NCI-H187 treated with DMSO at 0.1 percent for 48 hours (cell line): ENCODE measurements around the gene DUSP7.
"Not testable (repeated sequence)": the region's sequence is repeated elsewhere in the genome, so short reads cannot be mapped to it uniquely, and the experiment has no call there.

Source experiments
- DNase-seq: peaks from one replicate; lab custom pipeline; 2025; lab: John Stamatoyannopoulos, UW

DUSP7 gene

DNA sequence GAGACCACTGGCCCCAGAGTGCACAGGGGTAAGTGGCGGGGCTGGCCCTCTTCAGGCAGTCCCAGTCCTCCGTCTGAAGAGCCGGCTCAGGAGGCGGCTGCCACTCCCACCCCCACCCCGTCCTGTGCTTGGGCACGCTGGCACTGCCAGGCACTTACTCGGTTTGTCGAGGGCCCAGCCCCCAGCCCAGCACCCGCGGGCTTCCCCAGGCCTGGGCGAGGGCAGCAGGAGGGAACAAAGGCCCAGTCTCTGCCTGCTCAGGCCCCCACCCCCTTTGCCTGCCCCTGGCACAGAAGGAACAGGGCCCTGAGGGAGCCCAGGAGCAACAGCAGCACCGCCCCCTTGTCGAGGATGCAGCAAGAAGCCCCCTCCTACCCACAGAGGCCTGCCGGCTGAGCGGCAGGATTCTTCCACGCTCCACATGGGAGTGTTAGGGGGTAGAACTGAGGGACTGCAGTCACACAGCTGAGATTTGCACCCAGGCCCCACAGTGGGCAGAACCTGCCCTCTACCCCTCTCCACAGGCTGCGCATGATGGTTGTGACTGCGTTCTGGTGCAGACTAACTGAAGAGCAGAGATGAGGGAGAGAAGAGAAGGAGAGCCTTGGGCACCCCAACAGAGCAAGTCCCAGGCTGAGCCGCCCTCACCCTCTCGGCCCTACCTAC is 8.9 kb downstream of the DUSP7 start:
- DNase-seq, result no peak

DNA sequence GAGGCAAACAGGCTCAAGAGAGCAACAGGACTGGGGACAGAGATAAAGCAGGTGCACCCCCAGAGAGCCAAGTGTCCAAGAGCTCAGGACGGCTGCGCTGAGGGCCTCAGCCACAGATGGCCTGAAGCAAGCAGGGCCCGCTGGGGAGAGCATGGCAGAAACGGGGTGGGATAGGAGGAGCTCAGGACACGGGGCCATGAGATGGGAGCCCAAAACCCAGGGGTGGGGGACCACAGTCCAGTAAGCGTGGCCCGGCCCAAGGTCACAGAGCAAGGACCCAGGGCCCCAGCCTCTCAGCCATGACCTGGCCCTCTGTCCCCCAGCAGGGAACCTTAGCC is 9.5 kb downstream of the DUSP7 start:
- DNase-seq, result no peak

- no peak for DNase-seq
Observed at GRCh38 chr3:52046186-52046901, 10.0 kb downstream of the DUSP7 start.

DNA sequence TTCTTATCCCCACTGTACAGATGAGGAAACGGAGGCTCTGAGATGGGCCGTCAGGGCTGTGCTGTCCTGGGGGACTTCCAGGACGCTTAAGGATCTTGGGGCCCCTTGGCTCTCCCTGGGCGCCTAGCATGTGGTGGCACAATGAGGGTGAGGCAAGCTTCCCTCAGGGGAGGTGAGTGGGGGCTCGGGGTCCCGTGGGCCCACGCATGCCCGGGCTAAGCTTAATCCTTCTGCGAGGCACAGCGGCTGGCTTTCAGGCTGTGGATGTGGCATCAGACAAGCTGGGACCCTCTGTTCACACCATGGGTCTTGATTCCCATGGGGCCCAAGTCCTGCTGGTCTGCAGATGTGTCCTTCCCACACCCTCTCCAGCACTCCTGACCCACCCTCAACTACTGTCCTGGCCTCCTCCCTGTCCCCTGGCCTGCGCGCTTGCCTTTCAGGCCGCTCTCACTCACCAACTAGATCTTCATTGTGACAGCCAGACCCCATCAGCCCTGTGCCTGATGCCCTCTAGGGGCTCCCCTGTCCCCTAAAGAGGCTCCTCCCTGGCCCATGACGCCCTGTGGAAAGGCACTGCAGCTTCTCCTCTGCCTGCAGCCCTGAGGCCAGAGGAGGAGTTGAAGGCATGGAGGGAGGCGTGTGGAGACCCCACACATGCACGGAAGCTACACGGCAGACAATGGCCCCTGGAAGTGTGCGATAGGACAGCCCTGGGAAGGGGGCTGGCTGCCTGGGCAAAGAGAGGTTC is 11.3 kb downstream of the DUSP7 start:
- no peak for DNase-seq

GRCh38 chr3:52043750-52044149 is 12.6 kb downstream of the DUSP7 start:
- DNase-seq, result no peak

DNA sequence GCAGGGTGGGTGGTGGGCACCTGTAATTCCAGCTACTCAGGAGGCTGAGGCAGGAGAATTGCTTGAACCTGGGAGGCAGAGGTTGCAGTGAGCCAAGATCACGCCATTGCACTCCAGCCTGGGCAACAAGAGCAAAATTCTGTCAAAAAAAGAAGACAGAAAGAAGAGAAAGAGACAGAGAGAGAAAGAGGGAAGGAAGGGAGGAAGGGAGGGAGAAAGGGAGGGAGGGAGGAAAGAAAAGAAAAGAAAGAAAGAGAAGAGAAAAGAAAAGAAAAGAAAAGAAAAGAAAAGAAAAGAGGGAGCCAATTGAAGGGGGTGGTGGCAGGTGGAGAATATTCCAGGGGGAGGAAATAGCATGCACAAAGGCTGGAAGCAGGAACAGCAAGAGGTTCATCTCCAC is 13.3 kb downstream of the DUSP7 start:
- DNase-seq, result not testable (repeated sequence)

DNA sequence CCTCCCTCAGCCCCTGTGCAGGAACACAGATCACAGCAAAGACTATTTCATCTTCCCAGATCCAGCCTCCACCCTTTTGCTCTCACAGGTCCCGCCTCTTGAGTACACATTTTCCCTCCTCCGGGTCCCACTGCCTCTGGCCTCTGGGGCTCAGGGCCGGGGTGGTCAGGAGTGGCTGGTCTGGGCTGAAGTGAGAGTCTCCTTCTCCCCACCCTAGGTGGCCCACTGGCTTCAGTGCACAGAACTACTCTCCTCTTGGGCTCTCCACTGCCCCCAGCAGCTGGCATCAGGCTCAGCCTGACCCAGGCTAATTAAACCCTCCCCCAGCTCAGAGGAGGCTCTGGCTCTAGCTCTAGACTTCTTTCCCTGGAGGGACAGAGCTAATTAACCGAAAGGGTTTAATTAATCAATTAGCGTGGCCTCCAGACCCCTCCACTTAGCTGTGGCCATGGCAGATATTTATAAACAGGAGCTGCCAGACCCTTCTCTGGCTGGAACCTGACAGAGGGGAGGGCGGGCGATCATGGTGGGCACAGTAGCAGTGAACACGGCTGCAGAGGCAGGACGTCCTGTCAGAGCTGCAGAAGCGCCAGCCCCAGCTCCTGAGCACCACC is 15.1 kb downstream of the DUSP7 start:
- no peak for DNase-seq

DNA sequence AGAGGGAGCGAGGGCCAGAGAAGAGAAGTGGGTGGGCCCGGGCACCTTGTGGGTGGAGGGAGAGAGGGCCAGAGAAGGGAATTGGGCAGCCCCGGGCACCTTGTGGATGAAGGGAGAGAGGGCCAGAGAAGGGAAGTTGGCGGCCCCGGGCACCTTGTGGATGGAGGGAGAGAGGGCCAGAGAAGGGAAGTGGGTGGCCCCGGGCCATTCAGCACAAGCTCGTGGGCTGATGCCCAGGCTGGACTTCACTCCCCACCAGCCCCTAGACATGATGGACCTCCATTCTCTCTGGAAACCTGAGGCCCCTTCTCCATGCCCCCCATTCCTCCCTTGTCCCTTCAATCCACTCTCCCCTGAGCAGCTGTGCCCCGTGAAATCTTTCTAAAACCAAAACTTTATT is 15.8 kb downstream of the DUSP7 start:
- no peak for DNase-seq

DNA sequence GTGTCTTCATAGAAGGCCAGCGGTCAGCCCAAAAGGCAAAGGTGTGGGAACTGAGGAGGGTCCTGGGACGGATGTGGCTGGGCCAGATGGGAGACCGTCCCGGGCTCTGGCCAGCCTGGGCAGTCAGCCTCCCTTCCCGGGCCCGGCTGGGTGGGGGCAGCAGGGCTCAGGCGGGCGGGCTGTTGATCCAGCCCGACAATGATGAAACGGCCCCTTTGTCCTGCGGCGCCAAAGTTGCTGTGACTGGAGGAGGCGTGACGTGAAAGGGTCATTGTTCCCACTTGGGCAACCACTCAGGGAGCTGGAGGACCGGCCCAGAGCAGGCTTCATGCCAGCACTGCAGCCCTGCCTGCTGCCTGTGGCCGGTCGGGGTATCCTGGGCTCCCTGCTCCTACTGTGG is 16.5 kb downstream of the DUSP7 start:
- no peak for DNase-seq

- DNase-seq, result no peak
Observed at GRCh38 chr3:52039426-52039825, 16.9 kb downstream of the DUSP7 start.

- no peak for DNase-seq
Observed at GRCh38 chr3:52038227-52038626, 18.1 kb downstream of the DUSP7 start.

- no peak for DNase-seq
Observed at GRCh38 chr3:52037291-52037690, 19.1 kb downstream of the DUSP7 start.

- DNase-seq, result no peak
Observed at GRCh38 chr3:52036829-52037228, 19.5 kb downstream of the DUSP7 start.

- DNase-seq, result no peak
Observed at GRCh38 chr3:52036222-52036694, 20.1 kb downstream of the DUSP7 start.

- DNase-seq, result no peak
Observed at GRCh38 chr3:52034651-52035050, 21.7 kb downstream of the DUSP7 start.

GRCh38 chr3:52034212-52034611 is 22.2 kb downstream of the DUSP7 start:
- no peak for DNase-seq

- not testable (repeated sequence) for DNase-seq
Observed at GRCh38 chr3:52033748-52034147, 22.6 kb downstream of the DUSP7 start.

DNA sequence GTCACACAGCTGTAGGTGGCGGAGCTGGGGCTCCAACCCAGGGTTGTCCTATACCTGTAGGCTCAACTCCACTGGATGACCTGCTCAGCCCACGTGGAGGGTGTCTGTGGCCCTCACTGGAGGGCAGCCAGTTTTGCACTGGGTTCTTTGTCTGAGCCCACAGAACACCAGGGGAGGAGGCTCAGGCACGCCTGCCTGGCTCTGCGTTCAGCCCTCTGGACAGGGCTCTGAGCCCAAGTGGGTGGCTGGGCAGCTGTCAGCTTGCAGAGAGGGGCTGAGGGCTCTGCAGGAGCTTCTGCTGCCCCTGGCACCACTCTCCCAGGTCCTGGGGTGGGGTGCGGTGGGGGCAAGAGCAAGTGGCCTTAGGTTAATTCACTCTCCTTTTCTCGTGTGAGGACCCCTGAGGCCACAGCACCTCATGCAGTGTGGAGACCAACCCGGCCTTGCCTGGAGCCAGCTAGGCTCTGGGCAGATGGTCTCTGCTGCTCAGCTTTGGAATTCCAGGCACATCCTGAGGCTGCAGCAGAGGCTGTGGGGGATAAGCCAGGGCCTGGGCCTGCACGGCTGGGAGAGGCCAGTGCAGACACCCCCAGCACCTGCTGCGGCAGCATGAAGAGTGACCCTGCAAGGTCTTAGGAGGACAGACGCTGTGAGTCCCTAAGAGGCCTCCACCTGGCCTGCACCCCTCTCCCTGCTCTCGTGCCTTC is 23.5 kb downstream of the DUSP7 start:
- DNase-seq, result no peak

DNA sequence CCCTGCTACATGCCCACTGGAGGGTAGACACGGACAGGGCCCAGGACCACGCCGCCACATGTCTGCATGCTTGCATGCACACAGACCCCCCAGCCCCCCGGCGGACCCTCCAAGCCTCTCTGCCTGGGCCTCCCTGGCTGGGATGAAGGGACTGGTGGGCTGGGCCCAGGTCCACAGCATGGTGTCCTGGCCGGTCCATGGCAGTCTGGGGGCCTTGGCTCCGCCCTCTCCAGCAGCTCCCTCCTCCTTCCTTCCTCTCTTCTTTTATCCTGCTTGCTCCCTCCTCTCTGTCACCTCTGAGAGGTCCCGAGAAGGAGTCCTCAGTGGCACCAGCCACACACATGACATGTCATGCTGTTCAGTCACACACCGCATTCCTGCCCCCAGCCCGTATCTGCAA is 24.5 kb downstream of the DUSP7 start:
- DNase-seq, result no peak

DNA sequence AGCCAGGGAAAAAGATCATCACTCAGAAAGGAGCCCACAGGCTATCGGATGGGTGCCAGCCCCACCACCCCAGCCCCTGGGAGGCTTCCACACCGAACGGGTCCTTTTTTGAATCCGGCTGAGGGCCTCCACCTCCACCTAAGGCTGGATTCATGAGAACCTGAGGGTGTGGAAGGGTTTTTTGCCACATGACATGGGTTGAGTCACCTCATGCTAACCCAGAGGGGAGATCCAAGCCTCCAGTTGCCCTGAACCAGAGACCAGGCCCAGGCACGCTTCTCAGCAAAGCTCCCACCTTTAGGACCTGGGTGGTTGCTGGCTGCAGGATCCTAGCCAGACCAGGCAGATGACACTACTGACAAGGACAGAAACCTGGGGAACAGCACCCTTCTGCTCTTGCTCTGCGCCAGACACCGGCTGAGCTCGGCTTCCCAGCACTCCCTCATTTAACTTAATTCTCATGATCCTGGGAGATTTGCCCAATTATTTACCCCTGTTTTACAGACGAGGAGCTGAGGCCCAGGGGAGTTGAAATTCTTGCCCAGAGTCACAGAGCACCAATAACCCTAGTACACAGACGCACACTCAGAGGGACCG is 25.6 kb downstream of the DUSP7 start:
- DNase-seq, result no peak

- DNase-seq, result no peak
Observed at GRCh38 chr3:52029535-52029934, 26.8 kb downstream of the DUSP7 start.

GRCh38 chr3:52029053-52029452 is 27.3 kb downstream of the DUSP7 start:
- DNase-seq, result no peak
